Adrenal gland (tissue), 5 donors: Measurements from ENCODE around the gene GPR75.
"Not testable (repeated sequence)": the region's sequence is repeated elsewhere in the genome, so short reads cannot be mapped to it uniquely, and the experiment has no call there.

Experiments used
- POLR2A ChIP-seq, 2 donors: fragments of 450-650 bp; IDR thresholded peaks; one replicate each; pipeline ENCODE4 v1.6.1; 2017; ENCODE audit warnings: antibody characterized with exemption in 2 of 2, mild to moderate bottlenecking in 2 of 2, moderate library complexity in 1 of 2
- TF ChIP-seq, protein P1 (sequence below), 6 experiments: fragments of 450-650 bp in 4 of 6; fragments of 200-600 bp in 2 of 6; sonication (generic) in 1 of 6; IDR thresholded peaks; 1 replicate in 5 of 6; 2 replicates in 1 of 6; pipeline versions ENCODE4 v1.5.1 to v1.8.0; 2016 to 2021; ENCODE audit warnings: antibody characterized with exemption in 6 of 6, mild to moderate bottlenecking in 2 of 6, moderate library complexity in 1 of 6
- donor health status: DM: no; HTN: no; CAD: no.

DNA sequence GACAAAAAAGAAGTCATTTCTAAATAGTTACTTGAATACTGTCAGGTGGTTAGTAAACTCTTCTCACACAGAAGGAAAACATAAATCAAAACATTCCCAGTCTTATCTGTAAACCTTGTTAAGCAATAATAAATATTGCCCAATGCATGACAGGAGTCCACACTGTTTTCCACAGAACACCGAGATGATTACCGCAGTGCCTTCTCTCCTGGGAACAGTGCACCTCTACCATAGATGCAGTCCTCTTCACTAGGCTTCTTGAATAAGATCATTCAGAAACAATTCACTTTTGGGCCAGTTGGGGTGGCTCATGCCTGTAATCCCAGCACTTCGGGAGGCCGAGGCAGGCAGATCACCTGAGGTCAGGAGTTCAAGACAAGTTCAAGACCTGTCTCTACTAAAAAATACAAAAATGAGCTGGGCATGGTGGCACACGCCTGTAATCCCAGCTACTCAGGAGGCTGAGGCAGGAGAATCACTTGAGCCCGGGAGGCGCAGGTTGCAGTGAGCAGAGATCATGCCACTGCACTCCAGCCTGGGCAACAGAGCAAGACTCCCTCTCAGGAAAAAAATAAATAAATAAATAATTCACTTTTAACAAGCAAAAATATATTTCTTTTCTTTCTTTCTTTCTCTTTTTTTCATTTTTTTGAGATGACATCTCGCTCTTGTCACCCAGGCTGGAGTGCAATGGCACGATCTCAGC lies 8.6 kb downstream of the GPR75 start:
- TF ChIP-seq, protein P1, sequence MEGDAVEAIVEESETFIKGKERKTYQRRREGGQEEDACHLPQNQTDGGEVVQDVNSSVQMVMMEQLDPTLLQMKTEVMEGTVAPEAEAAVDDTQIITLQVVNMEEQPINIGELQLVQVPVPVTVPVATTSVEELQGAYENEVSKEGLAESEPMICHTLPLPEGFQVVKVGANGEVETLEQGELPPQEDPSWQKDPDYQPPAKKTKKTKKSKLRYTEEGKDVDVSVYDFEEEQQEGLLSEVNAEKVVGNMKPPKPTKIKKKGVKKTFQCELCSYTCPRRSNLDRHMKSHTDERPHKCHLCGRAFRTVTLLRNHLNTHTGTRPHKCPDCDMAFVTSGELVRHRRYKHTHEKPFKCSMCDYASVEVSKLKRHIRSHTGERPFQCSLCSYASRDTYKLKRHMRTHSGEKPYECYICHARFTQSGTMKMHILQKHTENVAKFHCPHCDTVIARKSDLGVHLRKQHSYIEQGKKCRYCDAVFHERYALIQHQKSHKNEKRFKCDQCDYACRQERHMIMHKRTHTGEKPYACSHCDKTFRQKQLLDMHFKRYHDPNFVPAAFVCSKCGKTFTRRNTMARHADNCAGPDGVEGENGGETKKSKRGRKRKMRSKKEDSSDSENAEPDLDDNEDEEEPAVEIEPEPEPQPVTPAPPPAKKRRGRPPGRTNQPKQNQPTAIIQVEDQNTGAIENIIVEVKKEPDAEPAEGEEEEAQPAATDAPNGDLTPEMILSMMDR (IDR thresholded peaks at IDR 0.05): not testable (repeated sequence)
- TF ChIP-seq POLR2A (IDR thresholded peaks at IDR 0.05): not testable (repeated sequence)
